ENCODE data around the gene KRT86.
"Not testable (repeated sequence)": the region's sequence is repeated elsewhere in the genome, so short reads cannot be mapped to it uniquely, and the experiment has no call there.

The KRT86 gene

DNA sequence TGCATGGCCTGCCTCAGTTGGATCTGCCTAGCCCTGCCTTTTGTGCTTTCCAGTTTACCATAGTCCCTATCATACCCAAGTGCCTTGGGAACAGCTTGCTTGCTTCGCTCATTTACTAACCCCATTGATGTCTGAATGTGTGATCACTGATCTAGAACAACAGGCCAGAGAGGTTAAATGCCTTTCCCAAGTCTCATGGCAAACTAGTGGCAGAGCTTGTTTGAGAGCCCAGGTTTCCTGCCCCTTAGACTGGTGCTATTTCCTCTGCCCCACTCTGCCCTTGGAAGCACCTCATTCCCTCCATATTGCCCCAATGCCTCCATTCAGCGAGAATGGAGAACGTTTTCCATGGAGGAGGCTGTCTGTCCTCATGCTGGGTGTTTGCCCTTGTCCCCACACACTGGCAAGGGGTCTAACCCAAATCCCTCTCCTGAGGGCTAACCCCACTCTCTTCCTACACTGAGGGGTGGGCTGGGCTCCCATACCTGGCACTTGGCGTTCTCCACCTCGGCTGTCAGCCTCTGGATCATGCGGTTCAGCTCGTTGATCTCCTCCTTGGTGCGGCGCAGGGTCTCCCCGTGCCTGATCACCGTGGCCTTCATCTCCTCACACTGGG lies 21.6 kb upstream of the KRT86 start:
- DNase-seq = no peak

DNA sequence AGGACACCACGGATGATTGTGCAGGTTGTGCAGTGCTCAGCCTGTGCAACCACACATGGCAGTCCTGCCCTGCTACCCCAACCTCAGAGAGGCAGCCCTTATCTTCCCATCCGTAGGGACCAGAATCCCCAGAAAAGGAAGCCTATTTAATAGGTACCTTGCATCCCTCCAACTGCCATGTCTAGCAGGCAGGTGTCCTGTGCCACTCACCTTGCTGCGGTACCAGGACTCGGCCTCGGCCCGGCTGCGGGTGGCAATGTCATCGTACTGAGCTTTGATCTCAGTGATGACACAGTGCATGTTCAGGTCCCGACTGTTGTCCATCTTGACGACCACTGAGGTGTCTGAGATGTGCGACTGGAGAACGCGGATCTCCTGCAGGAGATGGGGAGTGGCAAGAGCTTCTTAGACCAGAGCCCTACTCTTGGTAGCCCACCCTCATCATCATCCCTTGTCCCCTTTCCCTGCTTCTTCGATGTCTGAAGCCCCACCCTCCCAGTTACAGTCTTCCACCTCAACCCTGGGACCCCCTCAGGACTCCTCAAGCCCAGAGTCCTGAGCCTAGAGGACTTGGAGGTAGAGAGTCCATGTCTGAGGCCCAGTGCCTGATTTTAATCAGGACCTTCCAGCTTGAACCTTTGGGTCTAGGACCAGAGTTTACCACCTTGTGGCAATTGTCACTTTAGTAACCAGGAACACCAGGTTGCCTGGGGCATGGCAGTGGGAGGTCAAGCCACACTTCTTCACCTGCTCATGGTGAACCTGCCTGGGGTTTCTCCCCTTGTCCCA lies 20.9 kb upstream of the KRT86 start:
- DNase-seq = no peak

DNA sequence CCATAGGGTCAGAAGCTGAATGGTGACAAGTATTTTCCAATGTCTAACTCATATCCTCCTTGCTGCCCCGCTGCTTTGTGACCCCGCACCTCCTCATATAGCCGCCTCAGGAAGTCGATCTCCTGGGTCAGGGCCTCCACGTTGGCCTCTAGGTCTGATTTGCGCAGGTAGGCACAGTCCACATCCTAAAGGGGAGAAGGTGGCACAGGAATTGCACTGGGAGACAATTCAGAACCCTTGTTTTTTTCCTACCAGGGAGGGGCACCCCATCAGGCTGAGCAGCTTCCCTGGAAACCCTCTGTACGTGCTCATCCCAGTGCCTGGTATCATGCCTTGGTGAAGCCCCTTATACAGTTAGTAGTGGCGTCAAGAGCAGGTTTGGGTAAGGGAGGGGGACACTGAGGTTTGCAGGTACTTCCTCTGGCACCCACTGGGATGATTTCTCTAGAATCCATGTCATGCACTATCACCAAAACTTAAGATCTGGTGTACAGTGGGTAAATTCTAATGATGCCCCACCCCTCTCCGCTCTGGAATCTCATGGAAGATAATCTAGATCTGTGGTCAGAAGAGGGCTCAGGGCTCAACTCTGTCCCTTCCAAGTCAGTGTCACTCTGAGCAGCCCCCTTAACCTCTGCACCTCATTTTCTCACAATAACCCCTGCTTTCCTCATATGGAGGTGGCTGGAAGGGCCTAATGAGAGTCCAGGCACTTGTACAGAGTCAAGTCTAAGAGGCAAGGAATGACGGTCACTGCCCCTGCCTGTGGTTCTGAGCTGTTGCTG lies 20.1 kb upstream of the KRT86 start:
- DNase-seq = no peak

DNA sequence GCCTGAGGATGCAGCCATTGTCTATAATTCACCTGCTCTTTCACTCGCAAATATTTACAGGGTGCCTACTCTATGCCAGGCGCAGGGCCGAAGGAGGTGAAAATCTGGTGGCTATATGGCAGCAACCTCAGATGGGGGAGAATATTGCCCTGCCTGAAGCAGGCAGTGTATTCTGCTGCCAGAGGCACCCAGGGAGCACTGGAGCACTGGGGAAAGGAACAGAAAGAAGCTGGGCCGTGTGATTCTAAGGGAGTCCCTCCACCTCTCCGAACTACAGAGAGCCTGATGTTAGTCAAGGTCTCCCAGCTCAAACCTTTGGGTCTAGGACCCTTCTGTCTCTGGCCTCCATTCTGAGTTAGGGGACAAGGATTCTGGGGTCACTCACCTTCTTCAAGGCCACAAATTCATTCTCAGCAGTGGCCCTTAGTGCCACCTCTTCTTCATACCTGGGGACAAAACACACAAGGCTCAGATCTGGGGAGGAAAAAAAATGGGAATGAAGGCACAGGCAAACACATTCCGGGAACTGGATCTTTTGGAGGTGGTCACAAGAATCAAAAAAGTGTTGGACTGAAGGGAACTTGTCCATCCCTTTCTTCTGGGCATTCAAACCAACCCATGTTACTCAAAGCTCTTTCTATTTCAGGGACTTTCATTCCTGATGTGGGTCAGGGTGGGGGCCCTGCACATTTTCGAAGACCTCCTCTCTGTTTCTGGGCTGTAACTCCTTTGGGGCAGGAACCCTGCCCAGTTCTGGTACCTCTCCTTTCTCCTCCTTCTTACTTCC lies 19.3 kb upstream of the KRT86 start:
- no peak for DNase-seq

DNA sequence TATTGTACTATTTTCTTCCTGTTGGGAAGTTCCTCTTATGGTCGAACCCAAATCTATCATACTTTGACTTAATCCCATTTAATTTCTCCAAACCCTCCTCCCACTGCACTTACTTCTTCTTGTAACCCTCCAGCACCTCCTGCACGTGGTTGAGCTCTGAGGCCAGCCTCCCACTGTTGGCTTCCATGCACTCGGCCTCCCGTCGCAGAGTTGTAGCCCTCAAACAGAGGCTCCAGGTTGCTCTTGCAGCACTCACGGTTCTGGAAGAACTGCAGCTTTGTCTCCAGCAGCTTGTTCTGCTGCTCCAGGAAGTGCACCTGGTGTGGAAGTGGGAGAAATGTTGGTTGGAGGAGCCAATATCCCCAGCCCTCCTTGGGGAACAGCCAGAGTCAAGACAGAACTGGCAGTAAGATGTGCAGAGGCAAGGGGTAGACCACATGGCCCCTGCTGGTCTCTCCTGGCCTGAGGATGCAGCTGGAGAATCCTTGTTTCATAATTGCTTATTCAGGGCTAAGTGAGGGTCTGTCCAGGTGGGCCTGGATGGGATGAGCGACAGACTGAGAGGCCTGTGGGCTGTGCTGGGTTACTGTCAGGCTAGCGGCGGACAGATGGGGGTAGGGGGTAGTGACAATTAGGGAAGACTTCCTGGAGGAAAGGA lies 18.4 kb upstream of the KRT86 start:
- no peak for DNase-seq

DNA sequence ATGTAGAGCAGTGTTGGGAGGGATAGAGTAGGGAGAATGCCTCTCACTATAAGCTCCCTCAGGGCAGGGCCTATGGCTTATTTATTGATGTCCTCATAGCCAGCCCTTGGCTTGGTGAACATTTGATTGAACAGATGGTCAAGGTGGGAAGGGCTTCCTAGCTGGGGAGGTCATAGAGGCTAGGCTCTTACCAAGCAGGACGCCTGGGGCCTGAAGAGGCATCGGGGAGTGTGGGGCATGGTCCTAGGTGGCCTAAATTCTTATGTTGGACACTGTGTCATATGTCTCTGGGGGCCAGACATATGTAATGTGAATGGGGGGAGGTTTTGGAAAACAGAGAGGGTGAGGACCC lies 17.9 kb upstream of the KRT86 start:
- DNase-seq = no peak

DNA sequence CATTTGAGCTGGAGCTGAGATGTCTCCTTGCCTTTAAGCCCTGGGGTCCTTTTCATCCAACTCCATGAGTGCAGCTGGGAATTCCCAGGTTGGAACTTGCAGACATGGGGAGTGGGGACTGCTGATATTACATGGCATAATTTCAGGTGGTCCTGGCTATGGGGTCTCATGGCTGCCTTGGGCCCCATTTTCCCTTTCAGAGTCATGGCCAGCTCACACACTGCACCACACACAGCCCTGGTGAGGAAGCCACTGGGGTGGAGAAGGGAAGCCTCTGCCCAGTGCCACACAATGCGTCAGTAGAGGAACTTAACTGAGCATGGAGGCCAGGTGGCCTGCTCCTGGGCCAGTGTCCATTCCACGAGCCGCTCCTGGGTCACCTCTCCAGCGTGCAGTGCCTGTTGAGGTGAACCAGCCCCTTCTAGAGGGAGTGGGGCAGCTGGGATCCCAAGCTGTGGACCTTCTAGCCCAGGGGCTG lies 17.3 kb upstream of the KRT86 start:
- no peak for DNase-seq

DNA sequence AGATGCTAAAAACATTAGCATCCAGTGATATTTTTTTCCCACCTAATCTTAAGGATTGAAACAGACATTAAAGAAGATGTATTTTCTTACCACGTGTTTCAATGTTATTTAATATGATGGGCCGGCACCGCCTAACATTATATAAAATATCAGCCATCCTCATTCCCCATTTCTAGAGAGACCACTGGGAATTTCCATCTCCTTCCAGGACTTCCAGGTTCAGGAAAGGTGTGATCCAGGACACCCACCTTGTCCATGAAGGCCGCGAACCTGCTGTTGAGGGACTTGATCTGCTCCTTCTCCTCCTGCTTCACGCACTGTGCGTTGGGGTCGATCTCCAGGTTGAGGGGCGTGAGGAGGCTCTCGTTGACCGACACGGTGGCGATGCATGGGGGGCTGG lies 16.5 kb upstream of the KRT86 start:
- DNase-seq = not testable (repeated sequence)

DNA sequence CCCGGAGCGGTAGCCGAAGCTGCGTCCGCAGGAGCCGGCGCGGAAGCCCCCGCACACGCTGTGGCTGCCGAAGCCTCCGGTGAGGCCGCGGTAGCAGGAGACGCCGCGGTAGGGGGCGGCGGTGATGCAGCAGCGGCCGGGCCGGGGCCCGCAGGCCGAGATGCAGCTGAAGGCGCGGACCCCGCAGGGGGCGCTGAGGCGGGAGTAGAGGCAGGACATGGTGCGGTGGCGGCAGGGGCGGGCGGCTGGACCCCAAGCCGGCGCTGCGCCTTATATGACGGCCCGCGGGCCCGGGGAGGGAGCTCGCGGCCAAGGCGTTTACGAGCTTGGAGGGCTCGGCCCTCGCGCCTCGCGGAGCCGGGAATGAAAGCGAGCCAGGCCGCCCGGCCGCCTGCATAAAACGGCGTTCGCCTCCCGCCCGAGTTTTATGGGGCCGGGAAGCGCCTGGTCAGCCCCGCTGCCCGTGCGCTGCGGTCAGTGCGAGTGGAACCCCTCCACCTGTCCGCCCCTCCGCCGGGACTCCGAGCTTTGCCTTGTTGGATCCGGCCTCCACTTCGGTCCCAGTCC lies 16.0 kb upstream of the KRT86 start:
- DNase-seq = no peak

DNA sequence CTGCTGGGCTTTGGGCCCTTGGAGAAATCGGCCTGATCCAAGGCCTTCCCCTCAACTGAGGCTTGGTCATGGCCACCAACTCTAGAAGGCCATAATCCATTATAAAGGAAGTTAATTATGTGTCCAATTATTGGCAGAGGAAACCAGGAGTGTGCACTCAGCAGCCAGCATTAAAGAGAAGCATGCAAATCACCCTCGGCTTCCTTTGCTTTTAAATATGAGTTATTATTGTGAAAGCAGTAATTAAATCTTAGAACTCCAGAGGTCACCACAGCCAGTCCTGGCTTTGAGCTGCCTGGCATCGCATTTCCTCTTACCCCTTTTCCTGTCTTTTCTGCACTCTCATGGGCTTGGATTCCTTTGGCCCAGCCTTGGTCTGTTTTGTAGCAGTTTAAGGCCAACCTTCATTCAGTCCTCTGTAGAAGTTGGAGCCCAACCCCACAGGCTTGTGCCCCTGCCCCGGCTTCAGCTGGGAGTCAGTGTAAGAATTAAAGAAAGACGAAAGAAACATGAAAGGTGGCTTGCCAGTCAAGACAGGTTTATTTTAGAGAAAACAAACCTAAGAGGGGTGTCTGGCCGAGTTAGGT lies 14.7 kb upstream of the KRT86 start:
- DNase-seq = no peak

DNA sequence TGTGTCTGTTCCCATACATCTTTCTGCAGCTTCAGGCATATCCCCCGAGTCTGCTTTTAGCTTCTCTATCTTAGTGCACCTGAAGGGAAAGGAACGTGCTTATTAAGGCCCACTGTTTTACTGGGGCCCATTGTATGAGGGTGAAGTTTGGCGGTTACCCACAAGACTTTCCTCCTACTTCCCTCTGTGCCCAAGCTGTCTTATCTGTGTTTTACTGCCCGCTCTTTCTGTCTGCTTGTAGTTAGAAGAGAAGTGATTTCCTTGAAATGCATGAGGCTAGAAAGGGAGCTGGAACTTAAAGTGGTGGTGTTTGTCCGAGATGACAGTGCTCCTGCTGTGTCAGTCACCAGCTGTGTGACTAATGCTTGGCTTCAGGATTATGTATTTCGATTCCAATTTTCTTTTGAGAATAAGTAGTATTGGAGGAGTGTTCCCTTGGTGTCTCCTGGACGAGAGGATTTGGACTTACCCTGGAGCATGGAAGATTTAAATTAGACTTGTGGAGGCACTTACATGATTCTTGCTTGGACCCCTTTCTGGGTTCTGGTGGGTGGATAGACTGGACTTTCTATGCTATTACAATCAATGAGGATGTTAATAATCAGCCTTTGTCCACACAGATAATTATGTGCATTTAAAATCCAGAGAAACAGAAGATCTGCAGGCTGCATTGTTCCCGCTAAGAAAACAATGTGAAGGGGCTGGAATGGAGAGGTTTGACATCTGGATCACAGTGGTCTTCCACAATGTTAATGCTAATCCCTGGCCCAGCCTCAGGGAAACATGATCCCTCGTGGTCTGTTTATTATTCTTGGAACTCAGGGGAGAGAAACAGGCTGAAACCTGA lies 13.9 kb upstream of the KRT86 start:
- DNase-seq = no peak

DNA sequence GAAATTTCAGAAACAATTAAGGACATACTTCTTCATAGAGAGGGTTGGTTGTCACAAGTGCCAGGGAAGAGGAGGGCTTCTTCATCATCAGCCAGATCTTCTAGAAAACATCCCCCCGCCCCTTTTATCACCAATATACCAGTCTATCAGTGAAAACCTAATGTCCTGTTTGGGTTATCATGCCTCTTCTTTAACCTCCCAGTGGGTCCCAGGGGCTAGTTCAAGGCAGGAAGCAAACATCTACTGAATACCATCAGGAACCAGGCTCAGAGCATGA lies 13.3 kb upstream of the KRT86 start:
- no peak for DNase-seq

DNA sequence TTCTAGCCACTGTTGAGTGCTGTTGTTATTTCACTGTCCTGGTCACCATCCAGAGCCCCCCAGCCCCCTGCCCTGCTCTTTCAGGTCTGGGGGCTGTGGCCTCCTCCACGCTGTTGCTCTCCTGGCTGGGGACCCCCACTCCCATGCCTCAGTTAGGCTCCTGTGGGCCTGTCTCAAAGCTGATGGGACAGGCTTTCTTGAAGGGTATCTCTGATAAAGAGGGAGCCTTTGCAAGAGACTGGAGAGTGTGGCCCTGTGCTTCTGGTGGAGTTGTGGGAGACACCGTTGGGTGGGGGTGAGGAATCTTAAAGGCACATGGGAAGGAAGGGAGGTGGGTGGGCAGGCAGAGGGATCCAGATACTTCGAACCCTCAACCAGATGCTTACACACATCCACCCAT lies 12.2 kb upstream of the KRT86 start:
- DNase-seq = no peak

DNA sequence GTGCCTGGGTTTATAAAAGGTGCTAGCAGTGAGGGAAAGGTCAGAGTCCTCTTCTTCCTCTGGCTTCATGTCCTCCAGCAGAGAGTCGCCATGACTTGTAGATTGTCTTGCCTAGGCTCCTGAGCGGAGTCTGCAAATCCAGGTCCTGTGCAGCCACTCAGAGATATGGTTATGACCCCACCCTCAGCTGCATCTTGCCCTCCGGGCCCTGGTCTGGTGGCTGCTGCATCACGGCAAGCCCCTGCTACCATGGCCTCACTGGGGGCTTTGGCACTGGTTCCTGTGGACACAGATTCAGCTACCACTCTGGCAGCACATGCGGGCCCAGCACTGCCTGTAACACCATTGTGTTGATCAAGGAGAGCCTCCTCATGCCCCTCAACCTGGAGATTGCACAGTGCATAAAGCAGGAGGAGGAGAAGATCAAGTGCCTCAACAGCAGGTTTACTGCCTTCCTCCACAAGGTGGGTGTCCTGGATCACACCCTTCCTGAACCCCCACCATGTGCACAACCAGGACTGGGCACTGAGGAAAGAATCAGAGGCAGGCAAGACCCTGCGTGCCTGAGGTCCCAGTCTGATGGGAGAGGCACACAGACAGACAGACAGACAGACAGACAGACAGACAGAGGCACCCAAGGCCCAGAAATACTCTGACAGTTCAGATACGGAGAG lies 10.5 kb upstream of the KRT86 start:
- DNase-seq = no peak

DNA sequence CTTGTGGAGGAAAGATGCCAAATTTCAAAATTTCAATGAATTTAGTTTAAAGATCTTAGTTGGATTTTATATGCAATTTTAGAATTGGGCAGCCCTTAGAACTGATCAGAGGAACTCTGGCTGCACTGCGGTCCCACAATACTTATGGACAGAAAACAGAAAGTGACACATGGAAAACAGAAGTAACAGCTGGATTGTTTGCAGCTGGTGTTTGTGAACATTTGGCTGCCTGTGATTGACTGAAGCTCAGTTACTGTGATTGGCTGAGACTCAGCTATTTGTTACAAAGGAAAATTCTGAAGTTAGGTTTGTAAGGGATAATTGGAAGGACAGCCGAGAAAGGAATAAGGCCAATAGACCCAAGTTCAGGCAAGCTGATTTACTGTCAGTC lies 10.0 kb upstream of the KRT86 start:
- DNase-seq = no peak

DNA sequence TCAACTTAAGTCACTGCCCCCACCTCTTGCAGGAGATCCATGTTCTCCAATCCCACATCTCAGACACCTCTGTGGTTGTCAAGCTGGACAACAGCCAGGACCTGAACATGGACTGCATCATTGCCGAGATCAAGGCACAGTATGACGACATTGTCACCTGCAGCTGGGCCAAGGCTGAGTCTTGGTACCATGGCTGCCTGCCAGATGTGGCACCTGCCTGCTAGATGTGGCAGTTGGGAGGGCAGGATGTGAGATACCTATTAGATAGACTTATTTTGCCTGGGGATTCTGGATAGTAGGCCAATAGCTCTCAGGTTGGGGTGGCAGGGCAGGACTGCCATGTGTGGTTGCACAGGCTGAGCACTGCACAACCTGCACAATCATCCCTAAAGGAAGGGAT lies 7.9 kb upstream of the KRT86 start:
- DNase-seq = no peak

DNA sequence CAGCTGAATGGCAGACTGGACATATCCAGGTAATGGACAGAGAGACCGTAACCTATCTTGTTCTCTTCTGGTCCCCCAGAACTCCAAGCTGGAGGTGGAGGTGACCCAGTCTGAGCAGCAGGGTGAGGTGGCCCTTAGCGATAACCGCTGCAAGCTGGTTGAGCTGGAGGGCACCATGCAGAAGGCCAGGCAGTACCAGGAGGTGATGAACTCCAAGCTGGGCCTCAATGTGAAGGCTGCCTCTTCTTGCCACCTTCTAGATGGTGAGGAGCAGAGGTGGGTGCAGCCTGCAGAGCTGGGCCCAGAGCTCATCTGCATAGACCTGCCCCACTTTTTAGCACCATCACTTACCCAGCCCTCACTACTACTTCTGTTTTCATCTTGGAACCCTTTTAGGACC lies 7.2 kb upstream of the KRT86 start:
- no peak for DNase-seq

DNA sequence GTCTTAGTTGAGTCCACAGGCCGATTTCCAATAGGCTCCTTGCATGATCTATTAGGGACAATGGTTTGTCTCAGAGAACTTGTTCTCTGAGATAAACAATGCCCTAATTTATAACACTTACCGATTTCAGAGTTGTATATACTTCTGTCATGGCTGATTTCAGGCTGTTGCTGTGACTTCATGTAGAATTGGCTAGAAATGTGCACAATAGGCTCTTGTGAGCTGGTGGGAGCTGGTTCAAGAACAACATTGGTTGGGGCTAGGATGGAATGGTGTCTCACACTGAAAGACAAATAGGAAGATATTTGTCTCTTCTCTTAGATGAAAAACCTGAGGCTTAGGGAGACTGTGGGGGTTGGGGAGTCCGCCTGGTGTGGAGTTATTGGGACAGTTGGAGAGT lies 6.7 kb upstream of the KRT86 start:
- DNase-seq = no peak

DNA sequence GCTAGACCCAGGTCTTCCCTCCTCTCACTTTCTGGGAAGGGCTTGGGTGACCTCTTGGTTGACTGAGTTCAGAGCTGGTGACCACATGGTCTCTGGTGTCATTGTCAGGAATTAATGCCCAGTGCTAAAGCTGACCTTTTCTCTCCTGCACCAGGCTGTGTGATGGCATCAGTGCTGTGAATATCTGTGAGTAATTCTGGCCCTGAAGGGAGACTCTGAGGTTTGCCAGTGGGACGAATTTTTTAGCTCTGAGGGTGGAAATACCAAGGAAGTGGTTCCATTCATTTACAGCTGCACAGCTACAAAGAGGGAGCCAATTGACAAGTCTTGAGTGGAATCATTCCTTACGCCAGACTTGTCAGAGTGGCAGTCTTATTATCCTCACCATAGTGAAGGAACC lies 6.2 kb upstream of the KRT86 start:
- DNase-seq = no peak

DNA sequence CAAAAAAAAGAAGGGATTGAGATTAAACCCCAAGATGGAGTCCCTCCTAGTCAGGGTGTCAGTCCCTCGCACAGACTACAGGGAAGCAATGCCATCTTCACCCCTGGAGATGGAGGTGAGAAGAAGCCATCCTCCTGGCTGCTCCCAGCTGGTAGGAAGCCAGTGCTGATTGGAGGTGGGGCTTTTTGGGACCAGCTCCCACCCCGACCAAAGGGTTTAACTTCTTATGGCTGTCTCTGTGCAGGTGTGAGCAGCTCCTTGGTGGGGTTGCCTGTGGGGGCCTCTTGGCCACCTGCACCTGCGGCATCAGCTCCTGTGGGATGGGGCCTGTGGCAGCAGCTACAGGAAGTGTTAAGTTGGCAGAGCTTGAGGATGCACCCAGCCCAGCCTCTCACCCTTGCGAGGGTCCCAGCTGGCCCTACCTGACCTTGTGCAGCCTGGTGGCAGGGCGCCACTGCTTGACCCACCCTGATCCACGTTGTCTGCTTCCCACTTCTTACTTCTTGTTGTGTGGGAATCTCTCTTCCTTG lies 3.8 kb upstream of the KRT86 start:
- DNase-seq = no peak
